HepG2 (cell line): ENCODE measurements around the gene CENPB. TPM values are rescaled to one million over a fixed set of nuclear protein-coding genes. Genes with fewer than 3 reads are reported as not detected.

Experiments
- ELF3 ChIP-seq: IDR thresholded peaks from 2 replicates; pipeline ENCODE4 v1.6.1; 2016; ENCODE audit warnings: missing genetic modification reagents, missing compliant biosample characterization
- NCOR1 ChIP-seq: fragments of 200-600 bp; sonication (generic); IDR thresholded peaks from 2 replicates; pipeline ENCODE4 v1.7.0; 2017; ENCODE audit warnings: antibody characterized with exemption, low read length, borderline replicate concordance
- NR2C2 ChIP-seq: sonication (generic); formaldehyde crosslinking; IDR thresholded peaks from 2 replicates; pipeline ENCODE4 v1.4.0; 2020; ENCODE audit warnings: missing genetic modification reagents, mild to moderate bottlenecking, moderate library complexity, borderline replicate concordance
- REST ChIP-seq, 2 experiments: IDR thresholded peaks; 2 replicates each; pipeline ENCODE4 v1.6.1; 2011 to 2012; ENCODE audit warnings: low read length in 2 of 2, borderline replicate concordance in 1 of 2, low read depth in 1 of 2, mild to moderate bottlenecking in 1 of 2, moderate library complexity in 1 of 2
- RNF2 ChIP-seq: fragments of 450-650 bp; conservative IDR thresholded peaks from 2 replicates; pipeline ENCODE4 v1.6.1; 2016; ENCODE audit warnings: low read depth
- SPEN ChIP-seq: sonication (generic); formaldehyde crosslinking; IDR thresholded peaks from 2 replicates; pipeline ENCODE4 v1.5.1; 2020; ENCODE audit warnings: low read depth, mild to moderate bottlenecking, missing genetic modification reagents
- UBTF ChIP-seq: sonication (generic); formaldehyde crosslinking; IDR thresholded peaks from 2 replicates; pipeline ENCODE4 v1.4.0; 2020; ENCODE audit warnings: mild to moderate bottlenecking, missing genetic modification reagents
- XRCC5 ChIP-seq: fragments of 200-400 bp; formaldehyde crosslinking; optimal IDR thresholded peaks from 2 replicates; pipeline ENCODE3; 2017; ENCODE audit warnings: mild to moderate bottlenecking, low read length
- ZBTB14 ChIP-seq: sonication (generic); formaldehyde crosslinking; IDR thresholded peaks from 2 replicates; pipeline ENCODE4 v1.4.0; 2020; ENCODE audit warnings: missing genetic modification reagents
- ZBTB46 ChIP-seq: sonication (generic); formaldehyde crosslinking; IDR thresholded peaks from 2 replicates; pipeline ENCODE4 v1.4.0; 2020; ENCODE audit warnings: mild to moderate bottlenecking, missing genetic modification reagents, borderline replicate concordance
- ZFP90 ChIP-seq: sonication (generic); formaldehyde crosslinking; IDR thresholded peaks from 2 replicates; pipeline ENCODE4 v1.8.0; 2022; ENCODE audit warnings: missing genetic modification reagents, mild to moderate bottlenecking, inconsistent platforms, borderline replicate concordance
- ZFYVE20 ChIP-seq: sonication (generic); formaldehyde crosslinking; IDR thresholded peaks from 2 replicates; pipeline ENCODE4 v1.8.0; 2023; ENCODE audit warnings: low read depth, mild to moderate bottlenecking, moderate library complexity, missing genetic modification reagents, borderline replicate concordance
- ZNF251 ChIP-seq: sonication (generic); formaldehyde crosslinking; IDR thresholded peaks from 2 replicates; pipeline ENCODE4 v1.9.0; 2021; ENCODE audit warnings: mild to moderate bottlenecking, missing genetic modification reagents
- ZNF253 ChIP-seq: sonication (generic); formaldehyde crosslinking; IDR thresholded peaks from 2 replicates; pipeline ENCODE4 v1.8.0; 2022; ENCODE audit warnings: mild to moderate bottlenecking, missing genetic modification reagents, borderline replicate concordance
- ZNF510 ChIP-seq: sonication (generic); formaldehyde crosslinking; IDR thresholded peaks from 2 replicates; pipeline ENCODE4 v1.4.0; 2020; ENCODE audit warnings: low read depth, mild to moderate bottlenecking, missing genetic modification reagents
- ZNF558 ChIP-seq: sonication (generic); formaldehyde crosslinking; IDR thresholded peaks from 2 replicates; pipeline ENCODE4 v1.9.0; 2022; ENCODE audit warnings: mild to moderate bottlenecking, missing genetic modification reagents, borderline replicate concordance
- ZNF839 ChIP-seq: sonication (generic); formaldehyde crosslinking; IDR thresholded peaks from 2 replicates; pipeline ENCODE4 v1.4.0; 2020; ENCODE audit warnings: missing genetic modification reagents, mild to moderate bottlenecking, borderline replicate concordance
- ZNF883 ChIP-seq: sonication (generic); formaldehyde crosslinking; IDR thresholded peaks from 2 replicates; pipeline ENCODE4 v1.5.1; 2020; ENCODE audit warnings: mild to moderate bottlenecking, missing genetic modification reagents; ENCODE audit errors: not compliant biosample characterization
- ZSCAN22 ChIP-seq: sonication (generic); formaldehyde crosslinking; IDR thresholded peaks from 2 replicates; pipeline ENCODE4 v1.4.0; 2020; ENCODE audit warnings: mild to moderate bottlenecking, missing genetic modification reagents
- polyA plus RNA-seq, 8 experiments: library from polyadenylated mRNA; depleted of rRNA in 3 of 8; stranded (reverse) in 7 of 8; unstranded in 1 of 8; fragments of >200 nt; fragmentation: Illumina TruSeq in 4 of 8; extraction: Trizol in 4 of 8; gene quantifications; 2 replicates each; pipeline versions ENCODE4 v1.2.1 to v1.2.3, GENCODE V29; 2011 to 2016; ENCODE audit warnings: low read depth in 4 of 8, missing spikeins in 1 of 8, mixed read lengths in 1 of 8; ENCODE audit not compliant: insufficient read depth in 1 of 8
- total RNA-seq, 5 experiments: library from RNA; depleted of rRNA; stranded (reverse); fragments of >200 nt; fragmentation: Illumina TruSeq; extraction: Trizol; gene quantifications; 2 replicates each; pipeline ENCODE4 v1.2.3, GENCODE V29; 2016; ENCODE audit warnings: low read depth in 1 of 5

CENPB gene
- total and polyA plus RNA-seq, 2 of the 13 experiments (the other 11 are each of a cell fraction or from before 2014, with no cell fraction given): 10.4 to 54.5 TPM

- TF ChIP-seq XRCC5: peak; percentile 94
- peak; percentile 88; the same call in 1 of the 2 replicates for TF ChIP-seq ZNF839
- no peak for TF ChIP-seq ZFYVE20
- TF ChIP-seq ZFP90 (CRISPR knock-in tag): peak; percentile 99
- TF ChIP-seq ZNF558 (CRISPR knock-in tag): peak; percentile 87; the same call in 1 of the 2 replicates
- peak; percentile 94 for TF ChIP-seq ZNF883 (CRISPR knock-in tag)
- TF ChIP-seq NCOR1: no peak
- TF ChIP-seq RNF2: peak; percentile 97
- no peak for TF ChIP-seq REST (IDR thresholded peaks at IDR 0.05; ENCODE audit: borderline replicate concordance in 1 of 2, low read depth in 1 of 2, low read length in 2 of 2)
- TF ChIP-seq ZBTB46 (CRISPR knock-in tag): no peak
- TF ChIP-seq ZSCAN22 (CRISPR knock-in tag): 0 out of 2 replicates have a peak, but pooled peaks have one; percentile 64
- peak; percentile 95 for TF ChIP-seq SPEN
- TF ChIP-seq ZBTB14 (CRISPR knock-in tag): peak; percentile 68; the same call in 1 of the 2 replicates
- no peak; the same call in 1 of the 2 replicates for TF ChIP-seq ZNF251 (CRISPR knock-in tag)
- TF ChIP-seq ZNF253 (CRISPR knock-in tag): peak; percentile 93; the same call in 1 of the 2 replicates
- peak; percentile 92; the same call in 1 of the 2 replicates for TF ChIP-seq ZNF510
- TF ChIP-seq UBTF (CRISPR knock-in tag): peak; percentile 84
- TF ChIP-seq NR2C2 (CRISPR knock-in tag): peak; percentile 77
- TF ChIP-seq ELF3 (CRISPR knock-in tag): peak; percentile 94
Measured at GRCh38 chr20:3811467-3812258, 25.1 kb upstream of the CENPB start (continued).
